ENCODE results near the gene RBM26. TPM values are rescaled to one million over a fixed set of nuclear protein-coding genes. Genes with fewer than 3 reads are reported as not detected.
"Not testable (repeated sequence)": the region's sequence is repeated elsewhere in the genome, so short reads cannot be mapped to it uniquely, and the experiment has no call there.

The RBM26 gene
- total and polyA plus RNA-seq, 2 experiments from 2014 or later, result 46.0 to 69.3 TPM

- TF ChIP-seq ETS1 (IDR thresholded peaks at IDR 0.05) (no peak), CTCF (conservative IDR thresholded peaks at IDR 0.05; ENCODE audit: low read depth in 2 of 2) (no peak), EZH2phosphoT487 (IDR thresholded peaks at IDR 0.05; ENCODE audit: unreplicated experiment) (no peak), STAT1 (IDR thresholded peaks at IDR 0.05; ENCODE audit: unreplicated experiment) (no peak), NANOG (IDR thresholded peaks at IDR 0.05; ENCODE audit: borderline replicate concordance) (peak; percentile 83), JUNB (IDR thresholded peaks at IDR 0.05; ENCODE audit: unreplicated experiment) (no peak), EZH2 (IDR thresholded peaks at IDR 0.05; ENCODE audit: low read depth, unreplicated experiment) (no peak)
These were observed 124.7 kb downstream of the RBM26 start (continued) for GRCh38 chr13:79281339-79281747.

DNA sequence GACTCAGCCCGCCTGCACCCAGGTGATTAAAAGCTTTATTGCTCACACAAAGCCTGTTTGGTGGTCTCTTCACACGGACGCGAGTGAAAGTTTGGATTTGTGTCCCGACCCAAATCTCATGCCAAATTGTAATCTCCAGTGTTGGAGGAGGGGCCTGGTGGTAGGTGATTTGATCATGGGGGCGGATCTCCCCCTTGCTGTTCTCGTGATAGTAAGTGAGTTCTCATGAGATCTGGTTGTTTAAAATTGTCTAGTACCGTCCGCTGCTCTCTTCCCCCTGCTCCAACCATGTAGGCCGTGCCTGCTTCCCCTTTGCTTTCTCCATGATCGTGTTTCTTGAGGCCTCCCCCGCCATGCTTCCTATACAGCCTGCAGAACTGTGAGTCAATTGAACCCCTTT lies 126.3 kb downstream of the RBM26 start:
- not testable (repeated sequence) for H3K36me3 ChIP-seq (ENCODE audit: insufficient read depth)

DNA sequence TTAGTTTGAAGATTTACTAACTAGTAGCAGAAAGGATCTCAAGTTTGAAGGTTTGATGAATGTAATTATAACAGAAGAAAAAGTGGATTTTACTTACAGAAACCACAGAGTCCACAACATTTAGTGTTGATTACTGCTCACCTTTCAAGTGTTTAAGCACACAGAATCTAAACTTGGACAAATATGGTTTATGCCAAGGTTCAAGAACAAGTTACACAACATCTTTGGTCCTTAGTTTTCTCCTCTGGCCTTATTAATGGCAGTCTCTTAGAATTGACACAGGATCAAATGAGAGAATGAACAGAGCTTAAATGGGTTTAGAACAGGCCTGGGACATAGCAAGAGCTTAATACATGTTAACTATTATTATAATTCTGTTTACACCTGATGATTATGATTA lies 133.0 kb downstream of the RBM26 start:
- peaks cover 23% of the 10 kb centered on the region for H3K4me1 Mint-ChIP-seq
- DNase-seq (ENCODE audit: low spot score), result no peak
- H3K27ac ChIP-seq (ENCODE audit: low read depth), result no peak overlapping the region
- H3K4me2 ChIP-seq, result no peak overlapping the region
- no peak overlapping the region for H3K4me3 Mint-ChIP-seq
- H3K27me3 Mint-ChIP-seq (ENCODE audit: insufficient read depth, low read depth, poor library complexity), result peaks cover 4% of the 10 kb centered on the region
- no peaks in the 10 kb centered on the region for H3K9me2 ChIP-seq (ENCODE audit: insufficient read depth)
- no peaks in the 10 kb centered on the region for H3K79me2 ChIP-seq (replicated peaks; ENCODE audit: insufficient read depth)
- no peak overlapping the region for H3K4me3 ChIP-seq
- H2AFZ ChIP-seq, result no peak overlapping the region
- no peaks in the 10 kb centered on the region for H3K36me3 ChIP-seq (ENCODE audit: insufficient read depth)
- H3K4me1 ChIP-seq (ENCODE audit: insufficient read depth), result peaks cover 20% of the 10 kb centered on the region
- H3K27me3 ChIP-seq (ENCODE audit: insufficient read depth), result no peaks in the 10 kb centered on the region
- peaks cover 45% of the 10 kb centered on the region for H3K9me3 Mint-ChIP-seq
- H3F3A ChIP-seq (replicated peaks; ENCODE audit: low read depth), result no peaks in the 10 kb centered on the region
- H4K20me1 ChIP-seq (replicated peaks; ENCODE audit: insufficient read depth), result no peaks in the 10 kb centered on the region
- ATAC-seq, result no peak
- H3K36me3 Mint-ChIP-seq (ENCODE audit: low read depth), result peaks cover 47% of the 10 kb centered on the region
- no peak overlapping the region for H3K27ac Mint-ChIP-seq
- no peak for TF ChIP-seq EZH2phosphoT487 (IDR thresholded peaks at IDR 0.05; ENCODE audit: unreplicated experiment)
- no peak for TF ChIP-seq CTCF (conservative IDR thresholded peaks at IDR 0.05; ENCODE audit: low read depth in 2 of 2)
- no peak for TF ChIP-seq NANOG (IDR thresholded peaks at IDR 0.05; ENCODE audit: borderline replicate concordance)
- no peak for TF ChIP-seq JUNB (IDR thresholded peaks at IDR 0.05; ENCODE audit: unreplicated experiment)
- TF ChIP-seq ZNF114 (CRISPR knock-in tag; IDR thresholded peaks at IDR 0.05), result no peak
- TF ChIP-seq POLR2AphosphoS5 (IDR thresholded peaks at IDR 0.05; ENCODE audit: low read depth), result no peak
- TF ChIP-seq CREB1 (CRISPR knock-in tag; IDR thresholded peaks at IDR 0.05; ENCODE audit: low read depth), result no peak
- TF ChIP-seq ETS1 (IDR thresholded peaks at IDR 0.05), result no peak
- no peak for TF ChIP-seq ZNF331 (CRISPR knock-in tag; IDR thresholded peaks at IDR 0.05; ENCODE audit: low read depth)
- TF ChIP-seq EZH2 (IDR thresholded peaks at IDR 0.05; ENCODE audit: low read depth, unreplicated experiment), result no peak
- TF ChIP-seq, protein P1, sequence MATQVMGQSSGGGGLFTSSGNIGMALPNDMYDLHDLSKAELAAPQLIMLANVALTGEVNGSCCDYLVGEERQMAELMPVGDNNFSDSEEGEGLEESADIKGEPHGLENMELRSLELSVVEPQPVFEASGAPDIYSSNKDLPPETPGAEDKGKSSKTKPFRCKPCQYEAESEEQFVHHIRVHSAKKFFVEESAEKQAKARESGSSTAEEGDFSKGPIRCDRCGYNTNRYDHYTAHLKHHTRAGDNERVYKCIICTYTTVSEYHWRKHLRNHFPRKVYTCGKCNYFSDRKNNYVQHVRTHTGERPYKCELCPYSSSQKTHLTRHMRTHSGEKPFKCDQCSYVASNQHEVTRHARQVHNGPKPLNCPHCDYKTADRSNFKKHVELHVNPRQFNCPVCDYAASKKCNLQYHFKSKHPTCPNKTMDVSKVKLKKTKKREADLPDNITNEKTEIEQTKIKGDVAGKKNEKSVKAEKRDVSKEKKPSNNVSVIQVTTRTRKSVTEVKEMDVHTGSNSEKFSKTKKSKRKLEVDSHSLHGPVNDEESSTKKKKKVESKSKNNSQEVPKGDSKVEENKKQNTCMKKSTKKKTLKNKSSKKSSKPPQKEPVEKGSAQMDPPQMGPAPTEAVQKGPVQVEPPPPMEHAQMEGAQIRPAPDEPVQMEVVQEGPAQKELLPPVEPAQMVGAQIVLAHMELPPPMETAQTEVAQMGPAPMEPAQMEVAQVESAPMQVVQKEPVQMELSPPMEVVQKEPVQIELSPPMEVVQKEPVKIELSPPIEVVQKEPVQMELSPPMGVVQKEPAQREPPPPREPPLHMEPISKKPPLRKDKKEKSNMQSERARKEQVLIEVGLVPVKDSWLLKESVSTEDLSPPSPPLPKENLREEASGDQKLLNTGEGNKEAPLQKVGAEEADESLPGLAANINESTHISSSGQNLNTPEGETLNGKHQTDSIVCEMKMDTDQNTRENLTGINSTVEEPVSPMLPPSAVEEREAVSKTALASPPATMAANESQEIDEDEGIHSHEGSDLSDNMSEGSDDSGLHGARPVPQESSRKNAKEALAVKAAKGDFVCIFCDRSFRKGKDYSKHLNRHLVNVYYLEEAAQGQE (IDR thresholded peaks at IDR 0.05; ENCODE audit: unreplicated experiment), result no peak
- no peak for TF ChIP-seq STAT1 (IDR thresholded peaks at IDR 0.05; ENCODE audit: unreplicated experiment)

More for the DNA sequence above, 126.3 kb downstream of the RBM26 start:
- H2AFZ ChIP-seq; H3K79me2 ChIP-seq (replicated peaks; ENCODE audit: insufficient read depth); H3K9me2 ChIP-seq (ENCODE audit: insufficient read depth); H3K27me3 Mint-ChIP-seq (ENCODE audit: insufficient read depth, low read depth, poor library complexity); H3K4me3 ChIP-seq; H3K27me3 ChIP-seq (ENCODE audit: insufficient read depth); H3K4me1 Mint-ChIP-seq; H4K20me1 ChIP-seq (replicated peaks; ENCODE audit: insufficient read depth); H3F3A ChIP-seq (replicated peaks; ENCODE audit: low read depth); H3K27ac Mint-ChIP-seq; ATAC-seq; H3K4me3 Mint-ChIP-seq: not testable (repeated sequence)
- peaks cover 23% of the 10 kb centered on the region for H3K36me3 Mint-ChIP-seq (ENCODE audit: low read depth)
- peaks cover 19% of the 10 kb centered on the region for H3K9me3 Mint-ChIP-seq
- Histone ChIP-seq H3K4me1 (ENCODE audit: insufficient read depth) (peaks cover 30% of the 10 kb centered on the region), H3K4me2 (peak overlapping the region; percentile 1), H3K27ac (ENCODE audit: low read depth) (peak overlapping the region; percentile 1)
- peak; percentile 11 for DNase-seq (ENCODE audit: low spot score)

Measured in GM23338 (cell line).